ENCODE measurements around the gene LOXL1.

DNA sequence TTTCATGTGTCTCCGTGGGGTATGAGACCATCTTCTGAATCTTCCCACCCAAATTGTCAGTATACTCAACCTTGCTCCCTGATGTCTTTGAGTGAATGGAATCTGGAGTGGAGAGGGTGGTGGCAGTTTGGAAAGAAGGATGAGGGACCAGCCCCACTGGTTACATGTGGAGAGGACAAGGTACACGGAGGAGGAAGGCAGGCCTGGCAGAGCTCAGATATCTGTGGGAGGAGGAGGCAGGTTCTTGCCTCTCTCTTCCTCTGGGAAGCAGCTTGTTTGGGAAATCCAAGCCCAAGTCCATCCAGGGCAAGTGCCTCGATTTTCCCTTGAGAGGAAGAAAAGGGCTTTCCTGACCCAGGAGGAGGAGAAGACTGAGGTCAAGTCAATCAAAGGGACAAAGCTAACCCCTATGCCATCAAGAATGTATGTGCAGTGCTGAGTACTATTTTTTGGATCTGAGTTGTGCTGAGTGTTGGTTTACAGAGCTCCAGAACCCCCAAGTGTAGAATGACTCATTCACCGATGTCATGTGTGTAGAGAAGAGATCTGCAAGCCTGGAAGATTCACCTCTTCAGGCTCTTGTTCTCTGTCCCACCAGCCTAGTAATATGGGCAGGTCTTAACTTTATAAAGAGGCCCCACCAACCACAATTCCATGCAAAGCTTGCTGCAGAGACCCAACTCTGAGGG, 19.8 kb upstream of the LOXL1 start:
- TF ChIP-seq, protein P1, sequence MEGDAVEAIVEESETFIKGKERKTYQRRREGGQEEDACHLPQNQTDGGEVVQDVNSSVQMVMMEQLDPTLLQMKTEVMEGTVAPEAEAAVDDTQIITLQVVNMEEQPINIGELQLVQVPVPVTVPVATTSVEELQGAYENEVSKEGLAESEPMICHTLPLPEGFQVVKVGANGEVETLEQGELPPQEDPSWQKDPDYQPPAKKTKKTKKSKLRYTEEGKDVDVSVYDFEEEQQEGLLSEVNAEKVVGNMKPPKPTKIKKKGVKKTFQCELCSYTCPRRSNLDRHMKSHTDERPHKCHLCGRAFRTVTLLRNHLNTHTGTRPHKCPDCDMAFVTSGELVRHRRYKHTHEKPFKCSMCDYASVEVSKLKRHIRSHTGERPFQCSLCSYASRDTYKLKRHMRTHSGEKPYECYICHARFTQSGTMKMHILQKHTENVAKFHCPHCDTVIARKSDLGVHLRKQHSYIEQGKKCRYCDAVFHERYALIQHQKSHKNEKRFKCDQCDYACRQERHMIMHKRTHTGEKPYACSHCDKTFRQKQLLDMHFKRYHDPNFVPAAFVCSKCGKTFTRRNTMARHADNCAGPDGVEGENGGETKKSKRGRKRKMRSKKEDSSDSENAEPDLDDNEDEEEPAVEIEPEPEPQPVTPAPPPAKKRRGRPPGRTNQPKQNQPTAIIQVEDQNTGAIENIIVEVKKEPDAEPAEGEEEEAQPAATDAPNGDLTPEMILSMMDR (IDR thresholded peaks at IDR 0.05; ENCODE audit: poor library complexity, severe bottlenecking) = no peak
- TF ChIP-seq SMC3 (conservative IDR thresholded peaks at IDR 0.05; ENCODE audit: poor library complexity) = no peak
